HG03571 (cell line): ENCODE results near the gene WDR27.
"Not testable (repeated sequence)": the region's sequence is repeated elsewhere in the genome, so short reads cannot be mapped to it uniquely, and the experiment has no call there.

Experiments
- ATAC-seq: cut with Tn5 transposase; IDR thresholded peaks from one replicate; pipeline ENCODE4 v1.9.1; 2021; ENCODE audit not compliant: unreplicated experiment

Gene WDR27

DNA sequence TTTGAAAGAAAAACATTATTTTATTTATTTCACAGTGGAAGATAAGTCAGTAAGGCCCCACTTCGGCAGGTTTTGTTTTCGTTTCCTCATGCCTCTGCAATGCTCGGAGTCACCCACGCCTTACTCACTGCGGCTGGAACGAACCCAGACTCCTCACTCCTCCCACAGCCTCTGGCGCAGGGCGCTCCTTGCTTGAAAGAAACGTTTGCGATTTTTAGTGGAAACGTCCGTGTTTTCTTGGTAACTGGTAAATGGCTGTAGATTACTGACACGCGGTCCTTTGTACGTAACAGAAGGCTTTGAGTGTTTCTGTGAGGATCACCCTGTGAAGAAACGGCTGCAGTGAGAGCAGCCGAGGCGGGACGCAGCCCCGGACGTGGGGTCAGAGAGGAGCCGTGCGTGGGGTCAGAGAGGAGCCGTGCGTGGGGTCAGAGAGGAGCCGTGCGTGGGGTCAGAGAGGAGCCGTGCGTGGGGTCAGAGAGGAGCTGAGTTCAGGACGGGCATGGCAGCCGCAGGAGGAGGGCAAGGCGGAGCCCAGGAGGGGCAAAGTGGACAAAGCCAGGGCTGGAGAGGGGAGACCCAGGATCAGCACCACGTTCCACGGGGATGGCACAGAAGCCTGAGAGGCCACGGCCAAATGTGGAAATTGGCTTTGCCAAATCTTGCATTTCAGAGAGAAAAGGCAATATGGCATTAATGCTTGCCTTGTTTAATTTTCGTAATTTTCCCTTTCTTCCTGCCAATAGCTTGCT is 249.5 kb downstream of the WDR27 start:
- ATAC-seq: no peak

DNA sequence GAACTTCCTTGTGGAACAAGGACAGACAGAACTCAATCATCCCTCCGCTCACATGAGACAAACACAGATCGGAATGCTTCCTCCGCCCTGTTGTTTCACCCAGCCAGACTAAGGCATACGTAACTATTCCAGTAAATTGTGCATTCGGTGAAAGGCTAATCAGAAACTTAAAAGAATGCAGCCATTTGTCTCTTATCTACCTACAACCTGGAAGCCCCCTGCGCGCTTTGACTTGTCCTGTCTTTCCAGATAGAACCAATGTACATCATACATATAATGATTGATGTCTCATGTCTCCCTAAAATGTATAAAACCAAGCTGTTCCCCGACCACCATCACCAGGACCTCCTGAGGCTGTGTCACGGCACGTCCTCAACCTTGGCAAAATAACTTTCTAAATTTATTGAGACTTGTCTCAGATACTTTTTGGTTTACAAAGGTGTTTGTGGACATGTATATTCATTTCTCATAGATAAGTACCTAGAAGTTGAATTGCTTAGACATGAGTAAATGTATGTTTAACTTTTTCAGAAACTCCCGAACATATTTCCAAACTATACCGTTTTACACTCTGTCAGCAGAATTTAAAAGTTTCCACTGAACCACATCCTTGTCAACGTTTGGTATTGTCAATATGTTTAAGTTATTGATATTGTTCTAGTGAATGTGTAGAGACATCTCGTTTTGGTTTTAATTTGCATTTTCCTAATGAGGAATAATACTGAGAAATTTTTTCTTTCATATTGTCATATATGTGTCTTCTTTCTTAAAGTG is 250.6 kb downstream of the WDR27 start:
- ATAC-seq: no peak

DNA sequence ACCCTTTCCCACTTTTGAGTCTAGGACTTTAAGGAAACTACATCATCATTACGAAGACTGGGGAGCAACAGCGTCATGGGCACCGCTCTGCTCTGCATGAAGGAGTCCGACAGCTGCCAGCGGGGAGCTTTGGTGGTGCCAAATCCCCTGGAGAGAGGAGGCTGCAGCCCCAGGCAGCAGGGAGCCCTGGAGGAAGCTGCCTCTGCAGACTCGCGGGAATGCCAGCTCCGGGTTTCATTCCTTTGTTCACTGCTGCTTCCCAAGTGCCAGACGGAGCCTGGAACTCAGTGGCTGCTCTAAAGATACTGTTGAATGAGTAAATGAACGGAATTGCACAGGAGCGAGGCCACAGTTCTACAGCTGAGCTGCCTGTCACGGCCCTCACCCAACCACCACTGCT is 251.7 kb downstream of the WDR27 start:
- ATAC-seq: no peak

DNA sequence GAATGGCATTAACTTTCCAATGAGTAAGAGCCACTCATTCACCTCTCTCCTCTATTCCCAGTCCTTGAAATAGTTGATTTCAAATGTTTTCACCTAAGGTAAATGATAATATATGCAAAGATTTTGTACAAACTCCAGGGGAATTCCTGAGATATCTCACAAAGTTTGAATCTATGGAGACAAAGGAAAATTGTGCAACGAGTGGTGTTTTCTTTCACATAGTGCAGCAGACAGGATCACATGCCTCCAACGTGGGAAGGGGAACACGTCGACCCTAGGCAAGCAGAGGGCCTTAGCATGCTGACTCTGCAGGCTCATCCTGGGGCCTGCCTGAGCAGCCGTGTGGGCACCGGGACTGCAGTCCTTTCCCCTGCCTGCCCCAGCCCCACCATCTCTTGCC is 252.6 kb downstream of the WDR27 start:
- no peak for ATAC-seq

DNA sequence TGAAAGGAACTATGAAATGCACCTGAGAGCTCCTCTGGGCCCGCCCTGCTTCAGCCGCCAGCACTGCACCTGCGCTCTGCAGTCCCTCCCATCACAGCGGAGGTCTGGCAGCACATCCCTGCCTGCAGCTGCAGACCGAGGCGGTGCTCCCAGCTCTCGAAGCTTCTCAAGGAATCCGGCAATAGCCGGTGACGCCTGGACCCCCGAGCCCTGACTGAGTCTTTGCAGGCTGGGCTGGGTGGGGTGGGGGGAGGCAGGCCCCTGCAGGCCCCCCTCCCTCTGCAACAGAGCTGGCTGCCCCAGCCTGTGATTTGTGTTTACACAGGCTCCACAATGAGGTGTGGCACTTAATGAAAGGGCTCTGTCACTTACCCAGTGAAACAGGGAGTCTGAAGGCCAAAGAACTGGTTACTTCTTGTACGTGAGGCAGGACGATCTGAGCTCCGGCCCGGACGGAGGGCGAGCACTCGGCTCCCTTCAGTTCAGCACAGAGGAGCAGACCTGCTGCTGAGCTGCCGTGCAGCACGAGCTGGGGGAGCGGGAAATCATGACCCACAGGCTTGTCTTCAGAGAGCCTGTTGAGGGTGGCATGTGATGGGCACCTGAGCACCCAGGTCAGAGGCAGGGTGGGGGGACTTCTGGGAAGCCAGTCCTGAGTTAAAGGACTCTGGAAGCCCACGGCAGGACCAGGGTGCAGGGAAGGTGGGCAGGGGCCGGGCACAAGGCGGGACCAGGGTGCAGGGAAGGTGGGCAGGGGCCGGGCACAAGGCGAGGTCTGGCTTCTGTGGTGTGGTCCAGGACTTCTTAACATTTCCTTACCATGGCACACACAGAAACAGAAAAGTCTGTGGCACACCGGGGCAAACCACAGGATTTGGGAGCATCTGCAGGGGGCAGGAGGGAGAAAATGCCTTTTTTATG is 255.9 kb downstream of the WDR27 start:
- no peak for ATAC-seq

DNA sequence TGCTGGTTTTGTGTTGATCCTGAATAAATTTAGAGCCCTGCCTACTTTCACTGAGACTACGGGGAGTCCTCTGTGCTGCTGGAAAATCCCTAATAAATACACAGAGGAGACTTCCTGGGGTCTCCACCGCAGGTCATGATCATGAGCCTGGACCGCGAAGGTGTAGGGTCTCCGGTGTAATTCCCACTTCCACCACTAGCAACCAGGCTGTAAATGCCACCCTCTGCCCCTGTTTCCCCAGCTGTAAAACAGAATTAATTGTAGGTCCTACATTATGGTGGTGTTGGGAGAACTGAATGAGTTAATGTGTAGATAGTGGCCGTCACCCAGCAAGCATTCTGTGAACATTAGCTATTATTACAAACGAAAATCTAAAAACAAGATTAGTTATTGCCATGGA is 256.6 kb downstream of the WDR27 start:
- ATAC-seq: no peak

DNA sequence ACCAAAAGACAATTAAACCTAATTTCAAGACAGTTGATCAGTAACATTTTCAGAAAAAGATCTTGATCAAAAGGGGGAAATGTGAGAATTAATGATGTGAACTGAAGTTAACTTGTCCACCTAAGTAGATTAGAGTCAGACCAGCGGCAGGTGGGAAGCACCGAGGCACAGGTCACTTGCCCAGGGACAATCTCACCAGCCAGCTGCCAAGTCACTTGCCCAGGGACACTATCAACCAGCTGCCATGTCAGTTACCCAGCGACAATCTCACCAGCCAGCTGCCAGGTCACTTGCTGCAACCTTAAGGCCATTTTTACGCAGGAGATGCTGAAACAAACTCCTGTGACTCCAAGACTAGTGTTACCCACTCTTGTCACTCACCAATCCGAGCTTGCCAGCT is 260.5 kb downstream of the WDR27 start:
- no peak for ATAC-seq

DNA sequence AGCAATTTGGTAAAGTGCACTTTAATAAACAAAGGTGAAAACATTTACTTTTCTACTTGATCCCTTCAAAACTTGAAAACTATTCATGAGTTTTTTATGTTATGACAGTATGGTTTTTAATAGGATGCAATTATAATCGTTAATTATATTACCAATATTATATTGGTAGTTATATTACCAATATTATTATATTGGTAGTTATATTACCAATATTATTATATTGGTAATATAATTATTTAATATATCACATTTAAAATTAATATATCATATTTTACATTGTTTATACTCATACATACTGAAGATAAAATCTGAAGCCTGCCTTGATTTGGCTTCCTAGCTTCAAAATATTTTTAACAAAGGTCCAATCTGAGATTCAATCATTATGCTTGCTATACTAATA is 262.1 kb downstream of the WDR27 start:
- no peak for ATAC-seq

DNA sequence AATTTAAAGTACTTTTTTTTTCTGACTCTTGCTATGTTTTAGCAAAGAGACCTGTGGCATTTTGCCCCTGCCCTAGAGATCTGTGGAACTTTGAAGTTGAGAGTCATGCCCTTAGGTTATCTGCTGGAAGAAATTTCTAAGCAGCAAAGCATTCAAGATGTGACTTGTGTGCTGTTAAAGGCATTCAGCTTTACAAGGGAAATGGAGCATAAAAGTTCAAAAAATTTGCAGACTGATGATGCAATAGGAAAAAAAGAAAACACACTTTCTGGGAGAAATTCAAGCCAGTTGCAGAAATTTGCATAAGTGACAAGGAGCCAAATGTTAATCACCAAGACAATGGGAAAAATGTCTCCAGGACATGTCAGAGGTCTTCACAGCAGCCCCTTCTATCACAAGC is 267.3 kb downstream of the WDR27 start:
- not testable (repeated sequence) for ATAC-seq

DNA sequence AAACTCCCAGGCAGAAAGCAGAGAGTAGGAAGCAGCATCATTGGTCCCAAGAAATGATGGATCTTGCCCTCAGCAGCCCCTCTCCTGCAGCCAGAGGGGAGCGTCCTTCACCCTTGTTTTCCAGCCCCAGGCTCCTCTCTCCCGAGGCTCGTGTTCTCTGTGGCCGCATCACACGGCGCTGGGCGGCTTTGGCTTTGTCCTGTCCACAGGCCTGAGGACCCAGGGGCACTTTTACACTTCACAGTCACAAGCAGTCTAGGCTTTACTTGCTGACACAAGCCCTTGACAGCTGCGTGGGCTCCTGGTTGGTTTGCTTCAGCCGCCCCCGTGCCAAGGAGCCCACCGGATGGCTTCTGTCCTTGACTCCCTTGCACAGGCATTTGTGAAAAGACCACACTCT is 272.8 kb downstream of the WDR27 start:
- no peak for ATAC-seq

DNA sequence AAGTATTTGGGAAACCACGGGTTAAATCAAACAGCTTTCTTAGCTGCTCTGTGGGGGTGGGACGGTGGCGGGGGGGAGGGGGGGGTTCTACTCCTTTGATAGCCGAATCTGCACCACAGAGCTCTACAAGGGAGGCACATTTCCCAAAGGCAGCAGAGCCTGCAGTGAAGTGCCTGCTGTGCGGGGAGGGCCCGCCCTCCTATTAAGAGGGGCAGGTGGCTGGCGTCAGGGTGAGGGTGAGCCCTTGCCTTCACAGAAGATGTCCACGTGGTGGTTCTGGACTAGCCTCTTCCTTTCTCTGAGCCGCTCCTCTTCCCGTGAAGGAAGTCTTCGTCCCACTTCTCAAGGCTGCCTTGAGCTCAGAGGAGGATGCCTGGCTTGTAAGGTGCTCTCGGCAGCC is 273.3 kb downstream of the WDR27 start:
- ATAC-seq: no peak

DNA sequence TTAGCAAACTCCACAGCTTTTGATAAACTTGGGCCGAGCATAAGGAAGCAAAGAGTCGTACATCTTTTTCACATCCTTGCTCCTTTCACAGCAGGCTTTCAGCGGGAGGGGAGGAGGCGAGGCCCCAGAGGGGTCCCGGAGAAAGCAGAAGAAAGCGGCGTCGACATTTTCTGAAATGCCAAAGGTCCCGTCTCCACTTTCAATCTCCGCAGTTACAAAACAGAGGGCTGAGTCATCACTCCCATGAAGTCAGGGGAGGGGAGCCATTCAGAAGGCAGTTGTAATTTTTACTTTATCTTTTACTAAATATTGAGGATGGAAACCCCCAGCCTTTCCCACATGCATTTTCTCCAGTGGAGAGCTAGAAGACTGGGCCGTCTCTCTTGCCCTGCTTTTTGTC is 274.0 kb downstream of the WDR27 start:
- ATAC-seq: no peak

DNA sequence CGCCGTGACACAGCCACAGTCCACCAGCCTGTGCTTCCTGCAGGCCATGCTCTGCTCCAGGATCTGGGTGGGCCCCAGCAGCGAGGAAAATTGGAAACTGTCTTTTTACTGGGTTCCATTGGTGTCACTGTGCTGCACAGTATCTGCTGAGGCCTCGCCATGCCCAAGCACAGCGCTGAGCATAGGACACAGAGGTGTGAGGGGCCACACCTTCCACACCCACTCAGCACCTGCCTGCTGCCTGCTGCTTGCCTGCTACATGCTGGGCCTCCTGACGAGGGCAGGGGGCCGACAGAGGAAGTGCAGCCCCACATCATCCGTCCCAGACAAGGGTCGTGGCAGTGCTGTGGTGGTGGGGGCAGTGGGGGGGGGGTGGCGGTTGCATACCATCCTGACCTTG is 275.2 kb downstream of the WDR27 start:
- no peak for ATAC-seq

DNA sequence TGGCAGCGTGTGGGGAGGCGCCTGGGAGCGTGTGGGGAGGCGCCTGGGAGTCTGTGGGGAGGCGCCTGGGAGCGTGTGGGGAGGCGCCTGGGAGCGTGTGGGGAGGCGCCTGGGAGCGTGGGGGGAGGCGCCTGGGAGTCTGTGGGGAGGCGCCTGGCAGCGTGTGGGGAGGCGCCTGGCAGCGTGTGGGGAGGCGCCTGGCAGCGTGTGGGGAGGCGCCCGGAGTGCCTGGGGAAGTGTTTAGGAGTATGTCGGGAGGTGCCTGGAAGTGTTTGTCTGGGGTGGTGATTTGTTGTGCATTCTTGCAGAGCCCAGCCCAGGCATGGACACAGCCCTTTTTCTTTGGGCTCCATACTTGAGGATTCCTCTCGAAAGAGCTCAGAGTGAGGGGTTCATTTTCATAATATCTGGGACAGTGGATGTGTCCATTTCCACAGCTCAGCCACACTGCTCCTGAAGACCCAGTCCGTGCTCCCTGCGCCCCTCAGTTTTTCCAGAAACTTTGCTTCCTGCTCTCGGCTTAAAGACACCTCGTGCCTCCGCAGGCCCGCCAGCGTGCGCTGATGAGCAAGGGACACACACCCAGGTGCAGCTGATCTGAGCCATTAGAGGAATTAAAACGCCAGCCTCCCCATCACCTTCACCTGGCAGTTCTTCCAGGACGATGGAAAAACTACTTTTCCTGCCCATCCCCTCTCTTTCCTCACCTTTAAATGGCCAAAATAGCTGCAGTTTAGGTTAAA is 276.0 kb downstream of the WDR27 start:
- no peak for ATAC-seq

DNA sequence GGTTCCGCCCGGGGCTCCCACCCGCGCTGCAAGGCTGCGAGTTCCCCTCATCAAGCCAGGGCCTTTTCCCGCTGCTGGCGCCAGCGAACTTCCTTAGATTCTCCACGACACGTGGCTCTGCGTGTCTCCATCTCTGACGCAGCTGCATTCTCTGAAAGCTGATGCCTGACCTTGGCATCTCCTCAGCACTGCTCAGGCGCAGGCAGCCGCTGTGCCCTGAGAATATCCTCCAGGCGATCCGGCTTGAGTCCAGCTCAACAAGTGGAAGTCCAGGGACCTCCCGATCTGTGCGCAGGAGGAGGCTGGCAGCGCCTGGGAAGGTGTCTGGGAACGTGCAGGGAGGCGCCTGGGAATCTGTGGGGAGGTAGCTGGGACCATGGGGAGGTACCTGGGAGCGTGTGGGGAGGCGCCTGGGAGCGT is 277.0 kb downstream of the WDR27 start:
- ATAC-seq: no peak

DNA sequence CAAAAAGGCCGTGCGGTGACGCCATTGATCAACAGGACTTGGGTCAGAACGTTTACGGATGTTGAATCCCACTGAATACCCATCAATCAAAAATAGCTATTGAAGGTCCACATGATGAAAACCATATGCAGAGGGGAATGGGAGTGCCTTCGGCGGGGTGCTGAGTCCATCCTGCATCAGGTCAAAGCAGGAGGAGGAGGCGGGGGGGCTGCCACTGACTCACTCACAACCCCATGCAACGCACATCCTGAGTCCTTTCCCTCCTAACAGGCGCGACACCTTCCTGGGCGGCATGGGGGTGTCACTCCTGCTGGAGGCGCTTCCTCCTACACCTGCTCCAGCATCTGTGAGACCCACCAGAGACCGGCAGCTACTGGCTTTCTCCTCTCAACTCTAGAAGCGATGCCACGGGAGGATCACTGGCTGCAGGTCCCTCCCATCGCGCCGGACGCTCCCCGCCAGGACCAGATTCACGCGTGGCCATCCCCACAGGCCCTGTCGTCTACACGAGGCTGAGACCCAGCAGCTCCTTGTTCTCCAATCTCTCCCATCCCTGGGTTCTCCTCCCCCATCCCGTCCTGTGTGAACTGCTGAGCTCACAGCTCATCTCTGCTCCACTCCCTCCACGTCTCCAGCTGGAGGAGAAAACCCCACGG is 277.6 kb downstream of the WDR27 start:
- ATAC-seq: no peak

DNA sequence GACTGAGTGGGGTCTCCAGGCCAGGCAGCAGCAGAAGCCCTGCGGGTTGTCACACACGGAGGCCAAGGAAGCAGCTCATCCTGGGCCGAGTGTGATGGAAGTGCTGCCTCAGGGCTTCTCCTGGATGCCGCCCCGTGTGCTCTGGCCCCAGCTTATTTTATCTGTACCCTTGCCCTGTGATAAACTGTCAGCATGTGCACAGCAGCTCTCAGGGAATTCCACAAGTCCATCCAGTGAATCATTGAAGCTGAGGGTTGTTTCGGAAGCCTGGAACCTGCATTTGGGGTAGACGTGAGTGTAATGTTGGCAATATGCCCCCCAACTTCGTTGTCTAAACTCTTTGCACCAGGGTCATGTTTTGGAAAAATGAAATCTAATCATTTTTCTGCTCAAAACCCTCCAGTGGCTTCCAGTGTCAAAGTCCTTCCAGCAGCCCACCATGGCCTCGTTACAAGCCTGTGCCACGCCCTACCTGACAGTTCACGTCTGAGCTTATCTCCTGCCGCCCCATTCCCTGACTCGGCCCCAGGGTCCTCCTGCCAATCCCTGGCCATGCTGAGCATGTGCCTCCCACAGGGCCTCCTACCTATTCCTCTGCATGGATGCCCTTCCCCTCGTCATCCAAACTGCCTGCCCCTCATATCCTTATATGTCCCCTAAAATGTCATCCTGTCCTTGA is 280.1 kb downstream of the WDR27 start:
- ATAC-seq: no peak

DNA sequence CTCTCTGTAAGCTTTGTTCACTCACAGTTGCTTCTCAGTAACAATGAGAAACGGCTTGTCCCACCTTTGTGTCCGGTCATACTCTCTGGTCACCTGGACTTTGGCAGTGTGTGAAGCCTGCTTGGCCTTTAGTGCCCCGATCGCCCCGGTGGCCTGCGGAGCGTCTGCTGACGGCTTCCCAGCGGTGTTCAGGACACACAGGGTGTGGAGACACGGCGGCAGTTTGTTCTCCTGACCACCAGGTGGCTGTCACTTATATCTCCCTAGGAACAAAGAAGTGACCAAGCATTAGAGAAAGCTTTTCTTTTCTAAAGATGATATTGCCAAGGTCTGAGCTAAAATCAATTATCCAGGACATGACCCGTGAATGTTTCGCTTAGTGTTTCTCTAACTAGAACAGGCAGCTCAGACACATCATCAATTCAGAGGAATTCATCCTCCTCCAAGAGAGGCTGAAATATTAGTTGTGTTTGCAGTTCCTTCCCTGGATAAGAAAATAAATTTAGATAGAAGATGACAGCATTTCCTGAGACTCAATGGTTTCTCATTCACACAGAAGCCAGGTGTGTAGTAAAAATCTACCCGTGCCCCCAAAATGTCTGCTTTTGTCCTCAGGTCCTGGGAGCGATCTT is 280.8 kb downstream of the WDR27 start:
- ATAC-seq: no peak

DNA sequence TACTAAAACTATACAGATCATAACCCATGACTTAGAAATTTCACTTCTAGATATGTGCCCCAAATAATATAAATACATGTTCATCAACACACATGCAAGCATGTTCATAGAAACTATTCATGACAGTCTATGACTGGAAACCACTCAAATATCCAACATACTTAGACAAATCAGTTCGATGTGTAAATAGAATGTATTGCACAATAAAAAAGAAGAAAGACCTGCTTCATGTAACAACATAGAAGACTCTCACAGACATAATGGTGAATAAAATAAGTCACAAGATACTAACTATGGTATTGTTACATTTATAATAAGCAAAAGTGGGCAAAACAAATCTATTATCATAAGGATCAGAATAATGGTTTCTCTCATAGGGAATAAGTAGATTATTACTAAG is 284.7 kb downstream of the WDR27 start:
- no peak for ATAC-seq
